Ramos (cell line): ENCODE data around the gene LGI2.
"Not testable (repeated sequence)": the region's sequence is repeated elsewhere in the genome, so short reads cannot be mapped to it uniquely, and the experiment has no call there.

Source experiments
- in situ Hi-C: fragments of 300-500 bp; cut with MboI; formaldehyde crosslinking; loops from one replicate; pipeline ENCODE4 v1.14.3; 2022; ENCODE audit warnings: low sequenced_read_pairs; ENCODE audit not compliant: unreplicated experiment

Gene LGI2, protein sequence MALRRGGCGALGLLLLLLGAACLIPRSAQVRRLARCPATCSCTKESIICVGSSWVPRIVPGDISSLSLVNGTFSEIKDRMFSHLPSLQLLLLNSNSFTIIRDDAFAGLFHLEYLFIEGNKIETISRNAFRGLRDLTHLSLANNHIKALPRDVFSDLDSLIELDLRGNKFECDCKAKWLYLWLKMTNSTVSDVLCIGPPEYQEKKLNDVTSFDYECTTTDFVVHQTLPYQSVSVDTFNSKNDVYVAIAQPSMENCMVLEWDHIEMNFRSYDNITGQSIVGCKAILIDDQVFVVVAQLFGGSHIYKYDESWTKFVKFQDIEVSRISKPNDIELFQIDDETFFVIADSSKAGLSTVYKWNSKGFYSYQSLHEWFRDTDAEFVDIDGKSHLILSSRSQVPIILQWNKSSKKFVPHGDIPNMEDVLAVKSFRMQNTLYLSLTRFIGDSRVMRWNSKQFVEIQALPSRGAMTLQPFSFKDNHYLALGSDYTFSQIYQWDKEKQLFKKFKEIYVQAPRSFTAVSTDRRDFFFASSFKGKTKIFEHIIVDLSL

GRCh38 chr4:25030277-25031076 lies at the start of gene LGI2:
TSS of gene LGI2 (minus strand) at chr4:25030946. CDS start at chr4:25030693, 253 bp downstream.
- in situ Hi-C loops, result no loop called here

DNA sequence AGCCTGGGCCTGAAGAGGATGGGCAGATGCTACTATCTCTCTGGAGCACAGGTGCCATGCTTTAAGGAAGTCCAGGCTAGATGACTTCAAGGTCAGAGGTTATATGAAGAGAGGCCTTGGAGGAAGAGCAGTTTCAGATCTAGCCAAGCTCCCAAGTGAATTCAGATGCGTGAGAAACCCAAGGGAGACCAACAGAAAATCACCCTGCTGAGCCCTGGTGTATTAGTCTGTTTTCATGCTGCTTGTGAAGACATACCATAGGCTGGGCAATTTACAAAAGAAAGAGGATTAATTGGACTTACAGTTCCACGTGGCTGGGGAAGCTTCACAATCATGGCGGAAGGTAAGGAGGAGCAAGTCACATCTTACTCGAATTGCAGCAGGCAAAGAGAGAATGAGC lies 47.8 kb upstream of the LGI2 start:
- in situ Hi-C loops, result no loop called here

DNA sequence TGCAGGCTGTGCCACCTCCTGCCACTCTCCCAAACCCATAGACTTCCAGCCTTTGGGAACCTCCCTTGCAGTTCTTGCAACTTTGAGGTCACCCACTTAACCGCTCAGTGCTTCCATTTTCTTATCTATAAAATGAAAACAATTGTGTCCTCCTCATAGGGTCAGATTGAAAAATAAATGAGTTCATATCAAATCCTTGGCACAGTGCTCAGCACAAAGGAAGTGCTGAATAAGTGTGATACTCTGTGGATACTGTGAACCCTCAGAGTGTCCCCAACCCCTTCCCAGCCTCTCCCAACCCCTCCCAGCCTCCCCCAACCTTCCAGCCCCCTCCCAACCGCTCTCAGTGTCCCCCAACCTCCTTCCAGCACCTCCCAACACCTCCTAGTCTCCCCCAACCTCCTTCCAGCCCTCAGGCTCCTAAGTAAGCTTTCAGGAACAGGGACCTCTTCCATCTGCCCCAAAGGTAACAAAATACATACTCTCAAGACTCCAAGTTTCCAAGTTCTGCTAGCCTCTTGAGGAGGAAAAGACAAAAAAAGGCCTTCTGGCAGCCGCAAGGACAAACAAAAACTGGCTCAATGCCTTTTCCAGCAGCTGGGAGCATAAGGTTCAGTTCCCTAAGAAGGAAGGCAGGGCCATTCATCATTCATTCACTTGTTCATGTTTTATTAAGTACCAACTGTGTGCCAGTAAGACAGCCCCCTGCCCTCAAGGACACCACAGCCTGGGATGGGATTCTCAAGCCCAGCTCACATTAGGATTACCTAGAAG lies 46.1 kb upstream of the LGI2 start:
- in situ Hi-C loops, result no loop called here

DNA sequence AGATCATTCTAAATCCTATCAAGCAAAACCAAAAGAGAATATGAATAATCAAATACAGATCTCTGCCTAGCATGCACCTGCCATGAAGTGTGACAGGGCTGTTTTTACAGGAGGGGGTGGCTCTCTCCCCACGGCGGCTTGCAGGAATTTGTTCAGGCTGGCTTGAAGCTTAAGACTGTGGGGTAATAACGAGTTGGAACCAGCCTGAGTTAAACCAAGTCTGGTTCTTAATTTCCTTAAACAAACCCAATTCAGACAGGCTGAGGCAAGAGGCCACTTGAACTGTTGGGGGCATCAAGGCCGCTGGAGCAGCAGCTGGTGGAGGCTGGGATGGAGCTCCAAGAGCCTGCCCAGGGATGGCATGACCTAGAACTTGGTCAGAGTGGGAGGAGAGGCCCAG lies 45.1 kb upstream of the LGI2 start:
- in situ Hi-C loops, result no loop called here

- in situ Hi-C loops, result no loop called here
Measured at GRCh38 chr4:25075129-25075528, 44.4 kb upstream of the LGI2 start.

DNA sequence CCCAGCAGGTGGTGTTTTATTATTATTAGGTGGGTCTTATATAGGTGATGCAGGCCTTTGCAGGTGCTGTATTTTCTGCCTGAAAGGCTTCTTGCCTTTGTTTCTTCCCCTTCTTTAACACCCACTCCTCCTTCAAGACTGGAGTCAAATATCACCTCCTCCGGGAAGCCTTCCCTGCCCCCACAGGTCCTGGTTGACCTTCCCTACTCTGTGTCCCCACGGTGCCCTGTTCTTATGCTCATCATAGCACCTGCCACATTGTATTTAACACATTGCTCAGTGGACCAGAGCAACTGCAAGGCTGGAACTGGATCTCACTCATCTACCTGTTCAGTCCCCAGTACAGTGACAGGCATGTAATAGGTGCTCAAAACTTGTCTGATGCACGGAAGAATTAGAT lies 39.8 kb upstream of the LGI2 start:
- in situ Hi-C loops, result no loop called here

DNA sequence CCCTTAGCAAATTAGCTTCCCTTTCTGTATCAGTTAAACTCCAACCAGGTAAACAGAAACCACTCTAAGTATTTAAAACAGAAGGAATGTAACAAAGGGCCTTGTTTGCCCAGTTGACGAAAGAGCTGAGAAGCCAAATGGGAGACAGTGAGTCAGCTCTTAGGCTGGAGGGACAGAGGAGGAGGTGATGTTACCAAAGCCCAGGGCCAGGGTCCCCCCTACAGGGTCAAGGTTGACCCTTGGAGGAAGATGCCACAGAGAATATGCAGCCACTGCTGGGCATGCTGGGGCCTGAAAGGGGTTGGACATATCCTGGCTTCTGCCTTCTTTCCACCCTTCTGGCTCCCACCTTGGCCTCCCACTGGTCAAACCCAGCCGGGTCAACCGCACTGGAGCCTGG lies 38.3 kb upstream of the LGI2 start:
- in situ Hi-C loops, result no loop called here

GRCh38 chr4:25068386-25068785 lies 37.6 kb upstream of the LGI2 start:
- in situ Hi-C loops, result no loop called here

DNA sequence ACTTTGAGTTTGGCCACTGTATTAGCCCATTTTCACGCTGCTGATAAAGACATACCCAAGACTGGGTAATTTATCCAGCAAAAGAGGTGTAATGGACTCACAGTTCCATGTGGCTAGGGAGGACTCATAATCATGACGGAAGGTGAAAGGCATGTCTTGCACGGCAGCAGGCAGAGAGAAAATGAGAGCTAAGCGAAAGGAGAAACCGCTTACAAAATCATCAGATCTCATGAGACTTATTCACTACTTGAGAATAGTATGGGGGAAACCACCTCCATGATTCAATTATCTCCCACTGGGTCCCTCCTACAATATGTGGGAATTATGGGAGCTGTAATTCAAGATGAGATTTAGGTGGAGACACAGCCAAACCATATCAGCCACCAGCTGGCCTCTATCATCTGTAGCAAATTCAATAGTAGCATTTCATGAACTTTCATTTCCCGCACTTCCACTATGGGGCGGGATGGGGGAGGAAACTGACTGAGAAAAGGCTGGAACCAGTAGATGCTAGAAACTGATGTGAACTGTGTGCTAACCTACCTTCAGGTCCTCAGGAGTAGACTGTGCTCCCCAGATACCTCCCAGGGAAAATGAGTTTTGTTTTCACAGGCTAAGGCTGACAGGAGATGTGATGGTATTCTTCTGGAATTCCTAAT lies 35.3 kb upstream of the LGI2 start:
- in situ Hi-C loops, result no loop called here

DNA sequence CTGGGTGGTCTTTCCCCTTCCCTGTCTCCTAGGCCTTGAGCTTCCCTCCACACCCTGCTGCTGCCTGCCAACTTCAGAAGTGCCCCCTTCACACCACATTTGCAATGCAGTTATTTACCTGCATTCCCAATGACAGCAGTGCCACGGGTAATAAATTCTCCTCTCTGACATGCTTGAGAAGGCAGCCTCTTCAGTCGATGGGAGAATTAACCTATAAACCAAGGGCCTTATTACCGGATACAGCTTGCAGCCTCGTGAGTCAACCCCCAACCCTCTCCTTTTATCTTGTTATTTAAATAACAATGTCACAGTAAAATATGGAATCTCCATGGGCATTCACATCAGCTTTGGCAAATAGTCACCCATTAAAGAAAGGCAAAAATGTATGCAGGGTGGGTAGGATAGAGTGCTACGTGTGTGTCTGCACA lies 34.7 kb upstream of the LGI2 start:
- in situ Hi-C loops, result no loop called here

DNA sequence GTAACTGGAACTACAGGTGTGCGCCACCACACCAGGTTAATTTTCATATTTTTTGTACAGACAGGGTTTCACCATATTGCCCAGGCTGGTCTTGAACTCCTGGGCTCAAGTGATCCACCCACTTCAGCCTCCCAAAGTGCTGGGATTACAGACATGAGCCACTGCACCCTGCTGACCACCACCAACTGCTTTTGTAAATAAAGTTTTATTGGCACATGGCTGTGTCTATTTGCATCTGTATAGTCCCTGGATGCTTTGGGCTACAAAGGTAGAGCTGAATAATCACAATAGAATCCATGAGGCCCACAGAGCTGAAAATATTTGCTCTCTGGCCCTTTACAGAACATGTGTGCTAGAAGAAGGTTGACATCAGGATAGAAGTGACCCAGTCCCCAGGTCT lies 33.7 kb upstream of the LGI2 start:
- in situ Hi-C loops, result not testable (repeated sequence)

GRCh38 chr4:25063116-25063515 lies 32.4 kb upstream of the LGI2 start:
- in situ Hi-C loops, result no loop called here

DNA sequence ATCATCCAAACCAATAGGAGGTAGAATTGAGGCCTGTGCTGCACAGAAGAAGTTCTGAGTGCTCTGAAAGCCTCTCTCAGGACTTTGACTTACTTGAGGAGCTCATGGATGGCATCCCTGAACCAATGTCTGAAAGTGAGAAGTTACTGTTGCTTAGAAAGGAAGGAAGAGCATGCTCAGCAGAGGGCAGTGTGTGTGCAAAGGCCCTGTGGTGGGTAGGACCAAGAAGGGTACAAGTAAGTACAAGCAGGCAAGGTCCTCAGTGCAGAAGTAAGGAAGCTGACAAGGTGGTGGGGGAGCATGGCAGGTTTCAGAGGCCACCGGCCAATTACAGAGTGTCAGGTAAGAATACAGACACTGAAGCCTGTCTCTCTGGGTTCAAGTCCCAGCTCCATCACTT lies 31.4 kb upstream of the LGI2 start:
- in situ Hi-C loops, result no loop called here

DNA sequence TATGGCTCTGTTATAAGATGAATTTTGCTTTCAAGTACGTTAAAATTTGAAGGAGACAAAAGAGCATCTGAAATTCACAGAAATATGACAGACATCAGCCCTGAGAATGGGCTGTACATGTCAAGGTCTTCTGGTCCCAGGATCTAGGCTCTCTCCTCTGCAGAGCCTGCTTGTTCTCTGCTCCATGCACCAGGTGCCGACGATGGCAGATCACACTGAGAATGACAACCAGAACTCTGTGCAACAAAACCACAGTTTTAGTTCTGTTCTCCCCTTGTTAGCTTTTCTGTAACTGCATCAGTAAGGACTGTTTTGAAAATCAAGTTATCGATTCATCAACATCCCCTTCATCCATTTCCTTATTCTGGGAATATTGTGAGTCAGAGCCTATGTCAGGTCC lies 30.9 kb upstream of the LGI2 start:
- in situ Hi-C loops, result no loop called here

GRCh38 chr4:25060963-25061340 lies 30.2 kb upstream of the LGI2 start:
- in situ Hi-C loops, result no loop called here

- in situ Hi-C loops, result no loop called here
Measured at GRCh38 chr4:25060241-25060962, 29.7 kb upstream of the LGI2 start.

GRCh38 chr4:25059791-25060190 lies 29.0 kb upstream of the LGI2 start:
- in situ Hi-C loops, result no loop called here

DNA sequence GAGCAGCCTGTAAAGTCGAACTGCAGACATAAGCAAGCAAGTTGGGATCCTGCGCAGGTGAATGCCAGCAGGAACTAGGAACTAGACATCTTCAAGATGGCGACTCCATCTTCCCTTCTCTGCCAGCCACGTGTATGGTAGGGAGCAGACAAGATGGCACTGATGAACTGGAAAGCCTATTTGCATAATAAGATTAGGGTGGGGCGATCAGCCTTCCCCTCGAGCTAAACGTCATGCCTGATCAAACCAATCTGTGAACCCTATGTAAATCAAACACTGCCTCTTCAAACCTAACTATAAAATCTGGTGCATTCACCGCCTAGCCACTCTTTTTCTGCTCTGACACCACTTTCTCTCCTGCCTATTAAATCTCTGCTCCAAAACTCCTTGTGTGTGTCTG lies 28.1 kb upstream of the LGI2 start:
- in situ Hi-C loops, result no loop called here

- in situ Hi-C loops, result no loop called here
Measured at GRCh38 chr4:25057299-25057698, 26.6 kb upstream of the LGI2 start.
